Thymus (tissue), 11 donors: ENCODE results near the gene EPHA6. TPM values are rescaled to one million over a fixed set of nuclear protein-coding genes. Genes with fewer than 3 reads are reported as not detected.

ENCODE experiments used
- DNase-seq, 9 donors: peaks; one replicate each; pipeline ENCODE4 v3.0.0-alpha.2; 2013; ENCODE audit warnings: low spot score in 9 of 9, low read depth in 6 of 9, missing footprints in 1 of 9
- H3K27ac ChIP-seq, 2 donors: one replicate each; pipeline ENCODE4 v1.5.1; 2013; ENCODE audit warnings: control low read depth in 1 of 2, low read depth in 1 of 2, low read length in 1 of 2, mild to moderate bottlenecking in 1 of 2, moderate library complexity in 1 of 2
- H3K27me3 ChIP-seq, 2 donors: one replicate each; pipeline ENCODE4 v1.5.1; 2013; ENCODE audit warnings: low read length in 1 of 2; ENCODE audit not compliant: control insufficient read depth in 2 of 2, insufficient read depth in 1 of 2
- H3K36me3 ChIP-seq, 2 donors: one replicate each; pipeline ENCODE4 v1.5.1; 2013; ENCODE audit warnings: low read length in 1 of 2, mild to moderate bottlenecking in 1 of 2, moderate library complexity in 1 of 2; ENCODE audit not compliant: control insufficient read depth in 2 of 2, insufficient read depth in 2 of 2
- H3K4me1 ChIP-seq, 2 donors: one replicate each; pipeline ENCODE4 v1.5.1; 2013; ENCODE audit warnings: low read length in 2 of 2; ENCODE audit not compliant: control insufficient read depth in 2 of 2, insufficient read depth in 2 of 2
- H3K4me3 ChIP-seq, 2 donors: one replicate each; pipeline ENCODE4 v1.5.1; 2013; ENCODE audit warnings: low read length in 2 of 2, control low read depth in 1 of 2, mild to moderate bottlenecking in 1 of 2
- H3K9me3 ChIP-seq, 2 donors: one replicate each; pipeline ENCODE4 v1.5.1; 2013; ENCODE audit warnings: low read length in 1 of 2, mild to moderate bottlenecking in 1 of 2; ENCODE audit not compliant: control insufficient read depth in 2 of 2, insufficient read depth in 1 of 2
- WGBS: extraction: QIAGEN DNeasy Blood & Tissue Kit; methylation state at CpG from one replicate; pipeline ENCODE4 v1.1.7; 2013; 5-methylcytosine and 5-hydroxymethylcytosine counted together
- polyA plus RNA-seq: library from polyadenylated mRNA; stranded (reverse); fragments of 200-250 nt; gene quantifications from one replicate; pipeline ENCODE4 v1.2.3, GENCODE V29; 2013
- total RNA-seq: library from RNA; stranded (reverse); fragments of 120-200 nt; gene quantifications from one replicate; pipeline ENCODE4 v1.2.4, GENCODE V29; 2013
- donor health status: healthy.

EPHA6 gene
- total and polyA plus RNA-seq, 2 donors, result 0.09 to 1.3 TPM

DNA sequence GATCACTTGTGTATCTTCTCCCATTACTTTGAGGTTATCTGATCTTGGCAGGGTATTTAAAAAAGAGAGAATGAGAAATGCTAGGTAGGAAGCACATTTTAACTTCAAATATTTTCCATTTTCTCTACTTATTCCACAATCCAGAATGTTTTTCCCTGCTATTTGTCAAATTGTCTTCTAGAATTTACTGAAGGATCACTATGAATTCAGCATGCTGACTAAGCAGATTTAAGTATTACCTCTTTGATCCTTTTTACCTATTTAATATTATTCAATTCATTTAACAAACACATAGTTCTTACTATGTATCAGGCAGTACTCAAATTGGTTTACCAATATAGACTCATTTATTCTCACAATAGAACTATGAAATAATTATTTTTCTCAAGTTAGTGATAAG lies 486.7 kb downstream of the EPHA6 start:
- Histone ChIP-seq H3K27ac (no peak overlapping the region), H3K27me3 (no peaks in the 10 kb centered on the region), H3K4me3 (no peak overlapping the region), H3K9me3 (peaks cover 0 to 5% of the 10 kb centered on the region in 2 donors), H3K36me3 (no peaks in the 10 kb centered on the region), H3K4me1 (no peaks in the 10 kb centered on the region)
- DNase-seq, result no peak

DNA sequence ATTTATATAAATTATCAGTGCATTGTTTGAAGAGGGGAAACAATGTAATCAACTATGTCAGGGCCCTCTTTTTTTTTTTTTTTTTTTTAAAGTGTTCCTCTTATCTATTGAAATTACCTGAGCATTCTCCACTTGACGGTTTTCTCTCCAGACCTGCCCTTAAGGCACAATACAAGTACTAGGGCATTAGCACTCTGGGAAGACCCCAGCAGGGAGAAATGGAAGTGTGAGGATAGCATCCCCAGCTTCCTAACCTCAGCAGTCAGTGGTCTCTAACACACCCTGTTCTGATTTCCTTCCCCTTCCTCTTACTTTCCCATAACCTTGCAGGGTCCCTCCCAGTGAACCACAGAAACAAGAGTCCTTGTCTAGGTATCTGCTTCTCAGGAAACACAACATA lies 491.8 kb downstream of the EPHA6 start:
- Histone ChIP-seq H3K27me3 (no peaks in the 10 kb centered on the region), H3K9me3 (no peaks in the 10 kb centered on the region), H3K4me1 (no peaks in the 10 kb centered on the region), H3K27ac (no peak overlapping the region), H3K4me3 (no peak overlapping the region), H3K36me3 (no peaks in the 10 kb centered on the region)
- no peak for DNase-seq
- WGBS, result 81% methylated on average over 1 of the region's 1 CpG

DNA sequence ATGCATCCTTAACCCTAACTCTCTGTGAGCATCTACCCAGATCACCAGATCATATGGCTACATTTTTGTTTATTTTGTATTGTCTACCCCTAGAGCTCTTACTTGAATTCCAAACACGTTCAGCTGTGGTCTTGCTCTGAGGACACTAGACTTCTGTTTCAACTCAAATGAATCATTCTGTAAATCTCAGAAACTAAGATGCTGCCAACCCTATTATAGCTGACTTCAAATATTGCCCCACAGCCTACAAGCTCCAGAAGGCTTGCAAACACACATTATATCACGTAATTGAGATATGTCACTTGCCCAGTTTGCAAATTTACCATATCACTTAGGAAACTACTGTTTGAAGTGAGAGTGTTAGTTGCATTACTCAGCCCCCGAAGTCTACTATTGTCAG lies 524.0 kb downstream of the EPHA6 start:
- H3K4me3 ChIP-seq, result no peak overlapping the region
- H3K9me3 ChIP-seq, result no peaks in the 10 kb centered on the region
- DNase-seq, result no peak
- no peaks in the 10 kb centered on the region for H3K27me3 ChIP-seq
- H3K27ac ChIP-seq, result no peak overlapping the region
- WGBS, result 90% methylated on average over 3 of the region's 3 CpGs
- H3K36me3 ChIP-seq, result no peaks in the 10 kb centered on the region
- H3K4me1 ChIP-seq, result no peaks in the 10 kb centered on the region

DNA sequence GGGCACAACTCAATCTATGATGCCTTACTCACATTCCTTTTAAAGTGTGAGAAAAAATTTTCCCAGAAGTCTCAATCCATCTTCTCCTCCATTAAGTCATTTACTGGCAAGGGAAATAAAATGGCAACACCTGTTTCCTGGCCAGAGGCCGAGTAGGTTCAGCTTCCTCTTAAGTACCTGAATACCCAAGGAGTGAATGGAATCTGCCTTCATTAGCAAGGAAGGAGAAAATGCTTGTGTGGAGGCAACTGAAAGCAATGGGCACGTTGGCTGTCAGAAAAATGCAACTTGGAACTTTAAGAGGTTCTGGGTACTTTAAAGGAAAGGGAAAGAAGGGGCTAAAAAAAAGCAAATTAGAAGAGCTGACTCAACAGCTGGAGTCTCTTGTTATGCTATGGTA lies 526.5 kb downstream of the EPHA6 start:
- H3K9me3 ChIP-seq, result no peaks in the 10 kb centered on the region
- H3K27me3 ChIP-seq, result no peaks in the 10 kb centered on the region
- 33% methylated on average over 2 of the region's 2 CpGs for WGBS
- no peaks in the 10 kb centered on the region for H3K4me1 ChIP-seq
- no peak overlapping the region for H3K4me3 ChIP-seq
- no peak overlapping the region for H3K27ac ChIP-seq
- no peak for DNase-seq
- H3K36me3 ChIP-seq, result no peaks in the 10 kb centered on the region

GRCh38 chr3:97347780-97348179 lies 533.4 kb downstream of the EPHA6 start:
- Histone ChIP-seq H3K9me3 (no peaks in the 10 kb centered on the region), H3K27ac (no peak overlapping the region), H3K4me1 (no peaks in the 10 kb centered on the region), H3K36me3 (no peaks in the 10 kb centered on the region), H3K4me3 (no peak overlapping the region), H3K27me3 (no peaks in the 10 kb centered on the region)
- 69% methylated on average over 1 of the region's 1 CpG for WGBS
- no peak for DNase-seq

GRCh38 chr3:97350971-97351370 lies 536.6 kb downstream of the EPHA6 start:
- no peaks in the 10 kb centered on the region for H3K27me3 ChIP-seq
- H3K9me3 ChIP-seq, result peaks cover 0 to 9% of the 10 kb centered on the region in 2 donors
- DNase-seq, result no peak
- WGBS, result 94% methylated on average over 3 of the region's 3 CpGs
- no peak overlapping the region for H3K27ac ChIP-seq
- H3K4me1 ChIP-seq, result no peaks in the 10 kb centered on the region
- H3K4me3 ChIP-seq, result no peak overlapping the region
- no peaks in the 10 kb centered on the region for H3K36me3 ChIP-seq

DNA sequence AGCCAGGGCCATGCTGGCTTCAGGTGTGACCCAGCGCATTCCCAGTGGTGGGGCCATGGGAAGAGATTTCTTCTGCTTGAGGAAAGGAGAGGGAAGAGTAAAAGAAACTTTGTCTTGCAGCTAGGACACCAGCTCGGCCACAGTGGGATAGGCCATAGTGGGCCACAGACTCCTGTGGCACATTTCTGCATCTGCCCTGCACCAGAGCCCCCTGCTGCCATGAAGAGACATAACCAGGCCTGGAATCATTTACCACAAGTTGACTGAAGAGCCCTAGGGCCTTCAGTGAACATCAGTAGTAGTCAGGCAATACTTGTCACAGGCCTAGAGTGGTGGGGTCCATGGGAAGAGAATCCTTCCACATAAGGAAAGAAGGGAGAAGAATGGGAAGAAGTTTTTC lies 538.8 kb downstream of the EPHA6 start:
- peaks cover 0 to 9% of the 10 kb centered on the region in 2 donors for H3K9me3 ChIP-seq

GRCh38 chr3:97359977-97360376 lies 545.6 kb downstream of the EPHA6 start:
- no peak for DNase-seq
- Histone ChIP-seq H3K4me3 (no peak overlapping the region), H3K27ac (no peak overlapping the region), H3K4me1 (no peaks in the 10 kb centered on the region), H3K36me3 (no peaks in the 10 kb centered on the region), H3K27me3 (no peaks in the 10 kb centered on the region), H3K9me3 (no peaks in the 10 kb centered on the region)
- WGBS, result 63% methylated on average over 2 of the region's 2 CpGs

More for the DNA sequence above, 538.8 kb downstream of the EPHA6 start:
- no peaks in the 10 kb centered on the region for H3K36me3 ChIP-seq
- WGBS, result 93% methylated on average over 2 of the region's 2 CpGs
- no peaks in the 10 kb centered on the region for H3K4me1 ChIP-seq
- H3K27me3 ChIP-seq, result no peaks in the 10 kb centered on the region
- H3K4me3 ChIP-seq, result no peak overlapping the region
- no peak for DNase-seq
- no peak overlapping the region for H3K27ac ChIP-seq

DNA sequence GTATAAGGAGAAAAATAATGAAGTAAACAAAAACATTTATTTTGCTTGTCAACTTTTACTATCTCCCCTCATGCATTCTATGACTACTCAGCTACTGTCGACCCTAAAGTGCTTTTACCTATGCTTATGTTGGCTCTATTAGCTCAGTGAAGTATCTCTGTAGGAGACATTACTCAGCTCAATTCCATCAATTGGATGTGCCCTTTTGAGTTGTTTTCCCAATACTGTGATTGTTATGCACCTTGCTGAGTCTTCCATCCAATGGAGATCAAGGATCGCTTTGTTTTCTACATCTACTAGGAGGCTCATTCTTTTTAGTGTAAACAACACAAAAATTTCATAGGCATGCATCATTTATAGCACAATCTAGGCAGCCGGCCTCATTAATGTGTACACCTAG lies 546.4 kb downstream of the EPHA6 start:
- no peak for DNase-seq
- H3K27me3 ChIP-seq, result no peaks in the 10 kb centered on the region
- no peaks in the 10 kb centered on the region for H3K9me3 ChIP-seq
- H3K4me1 ChIP-seq, result no peaks in the 10 kb centered on the region
- no peak overlapping the region for H3K27ac ChIP-seq
- no peak overlapping the region for H3K4me3 ChIP-seq
- no peaks in the 10 kb centered on the region for H3K36me3 ChIP-seq
- 80% methylated on average over 3 of the region's 3 CpGs for WGBS

DNA sequence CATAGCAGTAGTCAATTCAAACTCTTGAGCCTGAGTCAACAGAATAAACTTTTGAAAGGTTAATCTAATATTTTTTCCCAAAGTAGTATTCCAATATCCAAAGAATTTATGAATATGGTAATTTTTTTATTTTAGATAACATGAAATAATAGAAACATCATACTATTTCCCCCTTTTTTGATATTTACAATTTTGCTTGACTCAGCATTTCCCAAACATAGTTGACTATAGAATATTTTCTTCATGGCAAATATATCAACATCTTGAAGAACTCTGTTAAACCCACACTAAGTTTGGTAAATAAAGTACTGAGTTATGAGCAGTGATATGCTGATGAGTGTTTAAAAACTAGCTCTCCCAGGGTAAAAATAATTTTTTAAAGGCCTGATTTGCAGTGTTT lies 570.2 kb downstream of the EPHA6 start:
- Histone ChIP-seq H3K9me3 (peaks cover 0 to 3% of the 10 kb centered on the region in 2 donors), H3K4me1 (no peaks in the 10 kb centered on the region), H3K4me3 (no peak overlapping the region), H3K36me3 (no peaks in the 10 kb centered on the region), H3K27ac (no peak overlapping the region), H3K27me3 (no peaks in the 10 kb centered on the region)
- DNase-seq, result no peak
